LNCAP (cell line): ENCODE measurements around the gene CNOT2.

ENCODE experiments used
- TF ChIP-seq, protein P1 (sequence below): fragments of 450-650 bp; IDR thresholded peaks from 2 replicates; pipeline ENCODE4 v1.5.1; 2017; ENCODE audit warnings: mild to moderate bottlenecking

The CNOT2 gene

DNA sequence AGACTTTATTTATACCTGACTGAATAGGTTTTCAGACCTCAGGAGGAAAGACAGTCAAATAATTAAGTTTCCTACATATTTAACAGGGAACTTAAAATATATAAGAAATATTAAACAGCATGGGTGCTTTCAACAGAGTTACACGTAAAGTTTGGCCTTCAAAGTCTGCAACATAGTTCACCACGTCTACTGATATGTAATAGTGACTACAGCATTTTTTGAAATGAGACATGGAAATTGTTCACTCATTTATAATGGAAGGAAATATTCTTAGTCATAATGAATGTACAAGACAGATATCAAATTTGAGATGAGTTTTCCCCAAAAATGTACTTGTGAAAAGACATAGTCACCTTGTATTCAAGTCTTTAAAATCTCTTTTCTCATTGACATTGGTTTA, 66.1 kb downstream of the CNOT2 start:
- TF ChIP-seq, protein P1, sequence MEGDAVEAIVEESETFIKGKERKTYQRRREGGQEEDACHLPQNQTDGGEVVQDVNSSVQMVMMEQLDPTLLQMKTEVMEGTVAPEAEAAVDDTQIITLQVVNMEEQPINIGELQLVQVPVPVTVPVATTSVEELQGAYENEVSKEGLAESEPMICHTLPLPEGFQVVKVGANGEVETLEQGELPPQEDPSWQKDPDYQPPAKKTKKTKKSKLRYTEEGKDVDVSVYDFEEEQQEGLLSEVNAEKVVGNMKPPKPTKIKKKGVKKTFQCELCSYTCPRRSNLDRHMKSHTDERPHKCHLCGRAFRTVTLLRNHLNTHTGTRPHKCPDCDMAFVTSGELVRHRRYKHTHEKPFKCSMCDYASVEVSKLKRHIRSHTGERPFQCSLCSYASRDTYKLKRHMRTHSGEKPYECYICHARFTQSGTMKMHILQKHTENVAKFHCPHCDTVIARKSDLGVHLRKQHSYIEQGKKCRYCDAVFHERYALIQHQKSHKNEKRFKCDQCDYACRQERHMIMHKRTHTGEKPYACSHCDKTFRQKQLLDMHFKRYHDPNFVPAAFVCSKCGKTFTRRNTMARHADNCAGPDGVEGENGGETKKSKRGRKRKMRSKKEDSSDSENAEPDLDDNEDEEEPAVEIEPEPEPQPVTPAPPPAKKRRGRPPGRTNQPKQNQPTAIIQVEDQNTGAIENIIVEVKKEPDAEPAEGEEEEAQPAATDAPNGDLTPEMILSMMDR = no peak

DNA sequence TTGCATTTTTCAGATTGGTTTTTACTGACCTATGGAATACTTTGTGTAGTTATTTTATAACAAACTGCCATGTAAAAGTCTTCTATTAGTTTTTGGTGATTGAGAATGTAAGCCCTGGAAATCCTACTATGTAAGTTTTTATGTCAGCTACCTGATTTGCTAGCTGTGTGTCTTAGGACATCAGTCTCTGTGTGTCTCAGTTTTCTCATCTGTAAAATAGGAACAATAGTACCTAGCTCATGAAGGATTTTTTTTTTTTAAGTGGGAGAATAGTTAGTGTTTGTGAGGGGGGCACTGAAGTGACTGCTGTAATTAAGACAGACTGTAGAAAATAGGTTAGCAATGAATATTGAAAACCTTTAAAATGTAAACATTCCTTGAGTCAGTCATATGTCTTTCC, 70.9 kb downstream of the CNOT2 start:
- TF ChIP-seq, protein P1 = no peak

GRCh38 chr12:70317781-70318180, 74.5 kb downstream of the CNOT2 start:
- TF ChIP-seq, protein P1 = no peak

DNA sequence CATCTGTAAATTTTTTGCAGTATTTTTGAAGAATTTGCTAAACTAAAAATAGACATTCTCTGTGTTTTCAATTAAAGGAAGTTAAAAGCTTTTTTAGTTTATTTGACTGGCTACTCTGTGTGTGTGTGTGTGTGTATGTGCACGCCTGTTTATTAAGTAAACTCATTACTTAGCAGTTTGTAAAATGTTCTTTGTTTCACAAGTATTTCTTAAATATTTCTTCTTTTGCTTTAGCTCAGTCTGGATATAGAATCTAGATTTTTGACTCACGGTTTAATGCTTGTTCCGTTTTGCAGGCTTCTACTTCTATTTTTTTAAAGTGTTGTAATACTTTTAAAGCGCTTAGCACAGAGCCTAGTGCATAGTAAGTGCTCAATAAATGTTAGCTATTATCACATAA, 76.4 kb downstream of the CNOT2 start:
- TF ChIP-seq, protein P1 = no peak

GRCh38 chr12:70321191-70321590, 78.0 kb downstream of the CNOT2 start:
- TF ChIP-seq, protein P1 = no peak

- TF ChIP-seq, protein P1 = no peak
Observed at GRCh38 chr12:70327541-70327940, 84.3 kb downstream of the CNOT2 start.

- TF ChIP-seq, protein P1 = no peak
Observed at GRCh38 chr12:70329728-70330127, 86.5 kb downstream of the CNOT2 start.

DNA sequence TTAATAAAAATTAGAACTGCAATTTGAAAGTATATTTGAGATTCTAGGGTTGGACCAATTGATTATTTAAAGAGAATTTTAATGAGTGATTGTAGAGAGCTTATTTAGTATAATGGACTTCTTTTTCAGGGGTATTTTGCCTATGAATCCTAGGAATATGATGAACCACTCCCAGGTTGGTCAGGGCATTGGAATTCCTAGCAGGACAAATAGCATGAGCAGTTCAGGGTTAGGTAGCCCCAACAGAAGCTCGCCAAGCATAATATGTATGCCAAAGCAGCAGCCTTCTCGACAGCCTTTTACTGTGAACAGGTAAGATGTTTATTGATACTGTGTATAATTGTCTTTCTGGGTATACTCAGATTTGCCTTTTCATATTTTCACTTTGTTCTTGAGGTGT, 86.9 kb downstream of the CNOT2 start:
- TF ChIP-seq, protein P1 = no peak
